IMR-90 (cell line): ENCODE results near the gene FLOT2. TPM values are rescaled to one million over a fixed set of nuclear protein-coding genes. Genes with fewer than 3 reads are reported as not detected.
"Not testable (repeated sequence)": the region's sequence is repeated elsewhere in the genome, so short reads cannot be mapped to it uniquely, and the experiment has no call there.

Experiments
- ATAC-seq: fragments of 200-7000 bp; cut with Tn5 transposase; 2 replicates; pipeline ENCODE4 v1.9.1; 2020; ENCODE audit warnings: low read depth, mild to moderate bottlenecking, moderate library complexity
- BruUV-seq: library from RNA; stranded (reverse); fragments of 400-500 nt; replicated peaks from 2 replicates; lab custom pipeline; 2021; lab: Mats Ljungman, UMichigan
- CTCF ChIA-PET: fragments of 300-600 bp; formaldehyde crosslinking; extraction: SDS; loops from one replicate; lab custom pipeline; 2021; ENCODE audit warnings: antibody characterized with exemption; lab: Yijun Ruan, JAX
- POLR2A ChIA-PET: fragments of 300-600 bp; sonication (Branson Sonifier 250); formaldehyde crosslinking; loops from one replicate; lab custom pipeline; 2022; ENCODE audit warnings: antibody characterized with exemption; ENCODE audit not compliant: unreplicated experiment; lab: Charles Lee
- DNase-seq: peaks from one replicate; pipeline ENCODE4 v3.0.0; 2013
- H2AFZ ChIP-seq: replicated peaks from 2 replicates; pipeline ENCODE3; 2013; ENCODE audit warnings: low read length, mild to moderate bottlenecking; ENCODE audit not compliant: poor library complexity
- H2AK5ac ChIP-seq: 2 replicates; pipeline ENCODE4 v1.6.1; 2013; ENCODE audit warnings: low read depth, low read length, inconsistent platforms
- H2AK9ac ChIP-seq: replicated peaks from 2 replicates; pipeline ENCODE3; 2013; ENCODE audit warnings: mild to moderate bottlenecking, low read depth, low read length, moderate library complexity; ENCODE audit not compliant: poor library complexity
- H2BK120ac ChIP-seq: 2 replicates; pipeline ENCODE4 v1.6.1; 2013; ENCODE audit warnings: low read depth, low read length, inconsistent platforms
- H2BK15ac ChIP-seq: 3 replicates; pipeline ENCODE4 v1.6.1; 2013; ENCODE audit warnings: low read depth, low read length, inconsistent platforms
- H2BK20ac ChIP-seq: 2 replicates; pipeline ENCODE4 v1.6.1; 2013; ENCODE audit warnings: low read depth, mild to moderate bottlenecking, inconsistent platforms, low read length, moderate library complexity
- H2BK5ac ChIP-seq: 2 replicates; pipeline ENCODE4 v1.6.1; 2013; ENCODE audit warnings: mild to moderate bottlenecking, low read depth, low read length, inconsistent platforms; ENCODE audit not compliant: poor library complexity, severe bottlenecking
- H3K14ac ChIP-seq: replicated peaks from 2 replicates; pipeline ENCODE4 v1.6.1; 2013; ENCODE audit warnings: low read depth, low read length, inconsistent platforms
- H3K18ac ChIP-seq: 2 replicates; pipeline ENCODE4 v1.6.1; 2013; ENCODE audit warnings: low read depth, low read length, control low read depth
- H3K23ac ChIP-seq: 2 replicates; pipeline ENCODE4 v1.6.1; 2013; ENCODE audit warnings: low read depth, low read length, inconsistent platforms
- H3K27ac ChIP-seq: 2 replicates; pipeline ENCODE4 v1.5.1; 2013; ENCODE audit warnings: mild to moderate bottlenecking, control low read depth, low read length; ENCODE audit not compliant: insufficient read depth
- H3K27me3 ChIP-seq: 2 replicates; pipeline ENCODE4 v1.6.1; 2013; ENCODE audit warnings: low read length; ENCODE audit not compliant: control insufficient read depth, insufficient read depth
- H3K36me3 ChIP-seq: 2 replicates; pipeline ENCODE4 v1.6.1; 2013; ENCODE audit warnings: low read length, mixed read lengths; ENCODE audit not compliant: control insufficient read depth, insufficient read depth
- H3K4ac ChIP-seq: 2 replicates; pipeline ENCODE4 v1.6.1; 2013; ENCODE audit warnings: low read depth, low read length, inconsistent platforms
- H3K4me1 ChIP-seq: 2 replicates; pipeline ENCODE4 v1.6.1; 2013; ENCODE audit warnings: low read length, mixed read lengths; ENCODE audit not compliant: control insufficient read depth, insufficient read depth
- H3K4me2 ChIP-seq: 2 replicates; pipeline ENCODE4 v1.6.1; 2013; ENCODE audit warnings: low read depth, mild to moderate bottlenecking, control low read depth, low read length, moderate library complexity
- H3K4me3 ChIP-seq: 2 replicates; pipeline ENCODE4 v1.5.1; 2013; ENCODE audit warnings: low read depth, mild to moderate bottlenecking, control low read depth, low read length, moderate library complexity; ENCODE audit not compliant: insufficient read depth
- H3K56ac ChIP-seq: 2 replicates; pipeline ENCODE4 v1.6.1; 2013; ENCODE audit warnings: low read length, inconsistent platforms; ENCODE audit not compliant: insufficient read depth; ENCODE audit errors: extremely low read depth
- H3K79me1 ChIP-seq, 2 experiments: 2 replicates each; pipeline ENCODE4 v1.6.1; 2013; ENCODE audit warnings: low read length in 2 of 2, inconsistent platforms in 1 of 2, low read depth in 1 of 2
- H3K9ac ChIP-seq: 2 replicates; pipeline ENCODE4 v1.6.1; 2013; ENCODE audit warnings: low read depth, low read length, control low read depth
- H3K9me1 ChIP-seq: 2 replicates; pipeline ENCODE4 v1.6.1; 2013; ENCODE audit warnings: low read length, inconsistent platforms; ENCODE audit not compliant: insufficient read depth
- H3K9me3 ChIP-seq: 2 replicates; pipeline ENCODE4 v1.6.1; 2013; ENCODE audit warnings: low read length; ENCODE audit not compliant: control insufficient read depth, insufficient read depth
- H4K20me1 ChIP-seq: 2 replicates; pipeline ENCODE4 v1.6.1; 2013; ENCODE audit warnings: low read length, inconsistent platforms; ENCODE audit not compliant: insufficient read depth
- H4K5ac ChIP-seq: 2 replicates; pipeline ENCODE4 v1.6.1; 2013; ENCODE audit warnings: mild to moderate bottlenecking, low read depth, low read length, control low read depth
- H4K8ac ChIP-seq, 2 experiments: 2 replicates each; pipeline ENCODE4 v1.6.1; 2013; ENCODE audit warnings: low read depth in 2 of 2, low read length in 2 of 2, control low read depth in 1 of 2, inconsistent platforms in 1 of 2
- H4K91ac ChIP-seq: 2 replicates; pipeline ENCODE4 v1.6.1; 2013; ENCODE audit warnings: low read depth, low read length, inconsistent platforms; ENCODE audit not compliant: insufficient read depth
- CEBPB ChIP-seq: IDR thresholded peaks from 2 replicates; pipeline ENCODE4 v1.6.1; 2012; ENCODE audit warnings: low read depth, low read length, improper control_type of control experiment
- WGBS, 2 experiments: methylation state at CpG; one replicate each; pipeline versions ENCODE4 v1.1.5 to v1.1.7; 2013; ENCODE audit warnings: missing lambda C conversion rate in 2 of 2; ENCODE audit not compliant: insufficient read length in 1 of 2; ENCODE audit errors: extremely low coverage in 2 of 2; 5-methylcytosine and 5-hydroxymethylcytosine counted together
- dilution Hi-C: fragments of 300-500 bp; cut with HindIII; formaldehyde crosslinking; loops from one replicate; pipeline ENCODE4 v1.14.3; 2018; ENCODE audit warnings: low sequenced_read_pairs; ENCODE audit not compliant: unreplicated experiment
- in situ Hi-C: fragments of 300-500 bp; cut with MboI; formaldehyde crosslinking; loops from 3 replicates; pipeline ENCODE4 v1.14.3; 2019; ENCODE audit warnings: low sequenced_read_pairs, inconsistent platforms, mixed read lengths
- intact Hi-C: fragments of 100-400 bp; cut with micrococcal nuclease; formaldehyde crosslinking; loops from 2 replicates; pipeline ENCODE4 v1.10.0; 2022
- polyA plus RNA-seq, 3 experiments: library from polyadenylated mRNA; depleted of rRNA; stranded (reverse); fragments of >200 nt; gene quantifications; 2 replicates each; pipeline ENCODE4 v1.2.3, GENCODE V29; 2012; ENCODE audit warnings: low replicate concordance in 1 of 3
- total RNA-seq: library from RNA; depleted of rRNA; stranded (reverse); fragments of >200 nt; gene quantifications from 2 replicates; pipeline ENCODE4 v1.2.3, GENCODE V29; 2012

The FLOT2 gene
- total and polyA plus RNA-seq, 2 of the 4 experiments (the other 2 are of a cell fraction), result 19.7 to 67.9 TPM

DNA sequence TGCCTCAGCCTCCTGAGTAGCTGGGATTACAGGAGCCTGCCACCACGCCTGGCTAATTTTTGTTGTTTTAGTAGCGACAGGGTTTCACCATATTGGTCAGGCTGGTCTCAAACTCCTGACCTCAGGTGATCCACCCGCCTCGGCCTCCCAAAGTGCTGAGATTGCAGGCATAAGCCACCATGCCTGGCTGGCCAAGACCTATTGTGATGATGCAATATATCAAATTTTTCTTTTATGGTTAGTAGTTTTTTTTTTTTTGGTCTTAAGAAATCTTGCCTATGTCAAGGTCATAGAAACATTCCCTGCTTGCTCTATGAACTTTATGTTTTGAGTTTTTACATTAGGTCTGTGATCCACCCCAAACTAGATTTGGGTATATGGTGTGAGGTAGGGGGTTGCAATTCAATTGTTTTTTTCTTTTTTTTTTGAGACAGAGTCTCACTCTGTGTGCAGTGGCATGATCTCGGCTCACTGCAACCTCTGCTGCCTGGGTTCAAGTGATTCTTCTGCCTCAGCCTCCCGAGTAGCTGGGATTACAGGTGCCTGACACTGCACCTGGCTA is 20.3 kb downstream of the FLOT2 start:
- H4K8ac ChIP-seq, DNase-seq, H2AK5ac ChIP-seq, H3K79me1 ChIP-seq, H3K4me3 ChIP-seq, H3K9ac ChIP-seq, H3K18ac ChIP-seq, POLR2A ChIA-PET, H2BK120ac ChIP-seq, H3K9me3 ChIP-seq, intact Hi-C loops, H3K27me3 ChIP-seq, H3K27ac ChIP-seq, H2BK5ac ChIP-seq, H4K91ac ChIP-seq, BruUV-seq, H2BK20ac ChIP-seq, in situ Hi-C loops, dilution Hi-C loops, H3K56ac ChIP-seq, H3K4me1 ChIP-seq, H4K20me1 ChIP-seq, CTCF ChIA-PET, ATAC-seq, H2AK9ac ChIP-seq, H3K4me2 ChIP-seq, H2BK15ac ChIP-seq, H3K23ac ChIP-seq, H3K14ac ChIP-seq, H3K4ac ChIP-seq, H2AFZ ChIP-seq, H4K5ac ChIP-seq, H3K9me1 ChIP-seq: not testable (repeated sequence)
- peaks cover 36% of the 10 kb centered on the region for H3K36me3 ChIP-seq
- TF ChIP-seq CEBPB, result peak; percentile 56
- no CpG with 5 or more reads among the region's 6 CpGs for WGBS, 2 experiments
